OCI-LY7 (cell line): ENCODE data around the gene LMOD1. TPM values are rescaled to one million over a fixed set of nuclear protein-coding genes. Genes with fewer than 3 reads are reported as not detected.
"Not testable (repeated sequence)": the region's sequence is repeated elsewhere in the genome, so short reads cannot be mapped to it uniquely, and the experiment has no call there.

Experiments
- BruUV-seq: library from RNA; stranded (reverse); fragments of 400-500 nt; replicated peaks from 2 replicates; lab custom pipeline; 2021; lab: Mats Ljungman, UMichigan
- CTCF ChIA-PET: fragments of 300-600 bp; sonication (Branson Sonifier 250); formaldehyde crosslinking; loops from one replicate; lab custom pipeline; 2022; ENCODE audit warnings: antibody characterized with exemption; ENCODE audit not compliant: unreplicated experiment; lab: Charles Lee
- POLR2A ChIA-PET: fragments of 300-600 bp; sonication (Branson Sonifier 250); formaldehyde crosslinking; loops from one replicate; lab custom pipeline; 2022; ENCODE audit warnings: antibody characterized with exemption; lab: Charles Lee
- DNase-seq: peaks from one replicate; pipeline ENCODE4 v3.0.0-alpha.2; 2015; ENCODE audit warnings: low spot score
- H2AFZ ChIP-seq: fragments of 200-600 bp; sonication (generic), shearing (Covaris generic); 2 replicates; pipeline ENCODE4 v1.6.1; 2014; ENCODE audit warnings: mild to moderate bottlenecking, antibody characterized with exemption, low read length, moderate library complexity
- H3K27ac ChIP-seq: fragments of 200-600 bp; sonication (generic); 2 replicates; pipeline ENCODE4 v1.5.1; 2014; ENCODE audit warnings: mixed run types, low read depth, mild to moderate bottlenecking, moderate library complexity, low read length, inconsistent platforms; ENCODE audit not compliant: poor library complexity, severe bottlenecking
- H3K36me3 ChIP-seq: fragments of 200-600 bp; sonication (generic); 2 replicates; pipeline ENCODE4 v1.6.1; 2014; ENCODE audit warnings: mild to moderate bottlenecking, antibody characterized with exemption, low read length, moderate library complexity, mixed read lengths; ENCODE audit not compliant: insufficient read depth
- H3K4me1 ChIP-seq: fragments of 200-600 bp; sonication (generic); 2 replicates; pipeline ENCODE4 v1.5.1; 2014; ENCODE audit warnings: mild to moderate bottlenecking, low read length; ENCODE audit not compliant: insufficient read depth, poor library complexity, severe bottlenecking
- H3K4me2 ChIP-seq: fragments of 200-600 bp; sonication (generic); 2 replicates; pipeline ENCODE4 v1.6.1; 2014; ENCODE audit warnings: mild to moderate bottlenecking, low read length
- H3K4me3 ChIP-seq: fragments of 200-600 bp; sonication (generic); 2 replicates; pipeline ENCODE4 v1.5.1; 2014; ENCODE audit warnings: mild to moderate bottlenecking, low read depth, low read length; ENCODE audit not compliant: poor library complexity, severe bottlenecking
- H3K79me2 ChIP-seq: fragments of 200-600 bp; sonication (generic); 2 replicates; pipeline ENCODE4 v1.6.1; 2016; ENCODE audit warnings: low read depth, mild to moderate bottlenecking, low read length, moderate library complexity, mixed read lengths; ENCODE audit not compliant: insufficient read depth
- H3K9me2 ChIP-seq: fragments of 200-600 bp; sonication (generic); 2 replicates; pipeline ENCODE4 v1.6.1; 2016; ENCODE audit warnings: mild to moderate bottlenecking, low read length, mixed read lengths; ENCODE audit not compliant: insufficient read depth
- H3K9me3 ChIP-seq: fragments of 200-600 bp; sonication (generic); 2 replicates; pipeline ENCODE4 v1.6.1; 2014; ENCODE audit warnings: mild to moderate bottlenecking, mixed run types, low read length, mixed read lengths
- H4K20me1 ChIP-seq: fragments of 200-600 bp; sonication (generic); 2 replicates; pipeline ENCODE4 v1.6.1; 2014; ENCODE audit warnings: mild to moderate bottlenecking, antibody characterized with exemption, low read length, moderate library complexity, mixed read lengths; ENCODE audit not compliant: insufficient read depth
- EZH2phosphoT487 ChIP-seq: fragments of 200-600 bp; sonication (generic); IDR thresholded peaks from 2 replicates; pipeline ENCODE4 v1.6.1; 2018; ENCODE audit warnings: low read depth, borderline replicate concordance, mild to moderate bottlenecking, mixed run types, antibody characterized with exemption, low read length, moderate library complexity, mixed read lengths
- intact Hi-C: fragments of 100-400 bp; cut with micrococcal nuclease; formaldehyde crosslinking; loops from one replicate; pipeline ENCODE4 v1.10.0; 2022; ENCODE audit not compliant: unreplicated experiment
- total RNA-seq, 2 experiments: library from RNA; depleted of rRNA in 1 of 2; stranded (reverse); fragments of >200 nt in 1 of 2; shearing (Covaris generic) in 1 of 2; gene quantifications; 2 replicates each; pipeline ENCODE4 v1.2.3, GENCODE V29; 2014 to 2022
- TF ChIP-seq, protein P1 (sequence below): fragments of 200-600 bp; sonication (generic); conservative IDR thresholded peaks from 2 replicates; pipeline ENCODE4 v1.5.1; 2014; ENCODE audit warnings: mild to moderate bottlenecking, antibody characterized with exemption, low read length, moderate library complexity, mixed read lengths

LMOD1 gene
- total RNA-seq, 2 experiments from 2014 or later = not detected

DNA sequence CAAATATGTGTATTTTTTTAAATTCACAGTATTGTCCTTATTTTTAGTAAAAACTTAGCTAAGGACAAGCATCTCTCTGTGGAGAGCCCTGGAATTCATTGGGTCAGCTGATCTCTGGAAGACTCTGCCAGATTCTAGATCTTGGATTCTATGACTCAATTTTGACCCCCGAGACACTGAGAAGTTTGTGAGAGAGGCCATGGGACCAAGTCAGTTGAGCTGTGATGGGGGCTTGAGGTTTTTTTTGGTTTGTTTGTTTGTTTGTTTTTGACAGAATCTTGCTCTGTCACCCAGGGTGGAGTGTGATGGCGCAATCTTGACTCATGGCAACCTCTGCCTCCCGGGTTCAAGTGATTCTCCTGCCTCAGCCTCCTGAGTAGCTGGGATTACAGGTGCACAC, 44.1 kb downstream of the LMOD1 start:
- intact Hi-C loops = no loop called here
- H3K4me3 ChIP-seq = no peak overlapping the region
- H3K4me1 ChIP-seq = no peaks in the 10 kb centered on the region
- H3K9me3 ChIP-seq = no peaks in the 10 kb centered on the region
- H4K20me1 ChIP-seq = no peaks in the 10 kb centered on the region
- no peaks in the 10 kb centered on the region for H3K9me2 ChIP-seq
- H3K27ac ChIP-seq = no peak overlapping the region
- H3K36me3 ChIP-seq = no peaks in the 10 kb centered on the region
- H2AFZ ChIP-seq = no peak overlapping the region
- CTCF ChIA-PET = no interaction called here
- H3K4me2 ChIP-seq = no peak overlapping the region
- POLR2A ChIA-PET = interaction anchor here (0.6 to 1.1 kb wide), 3 partner anchors 9 to 728 kb away, joined by 3 read pairs; no protein-coding TSS in a partner anchor
- H3K79me2 ChIP-seq = no peaks in the 10 kb centered on the region
- BruUV-seq = no TSS peak
- TF ChIP-seq, protein P1, sequence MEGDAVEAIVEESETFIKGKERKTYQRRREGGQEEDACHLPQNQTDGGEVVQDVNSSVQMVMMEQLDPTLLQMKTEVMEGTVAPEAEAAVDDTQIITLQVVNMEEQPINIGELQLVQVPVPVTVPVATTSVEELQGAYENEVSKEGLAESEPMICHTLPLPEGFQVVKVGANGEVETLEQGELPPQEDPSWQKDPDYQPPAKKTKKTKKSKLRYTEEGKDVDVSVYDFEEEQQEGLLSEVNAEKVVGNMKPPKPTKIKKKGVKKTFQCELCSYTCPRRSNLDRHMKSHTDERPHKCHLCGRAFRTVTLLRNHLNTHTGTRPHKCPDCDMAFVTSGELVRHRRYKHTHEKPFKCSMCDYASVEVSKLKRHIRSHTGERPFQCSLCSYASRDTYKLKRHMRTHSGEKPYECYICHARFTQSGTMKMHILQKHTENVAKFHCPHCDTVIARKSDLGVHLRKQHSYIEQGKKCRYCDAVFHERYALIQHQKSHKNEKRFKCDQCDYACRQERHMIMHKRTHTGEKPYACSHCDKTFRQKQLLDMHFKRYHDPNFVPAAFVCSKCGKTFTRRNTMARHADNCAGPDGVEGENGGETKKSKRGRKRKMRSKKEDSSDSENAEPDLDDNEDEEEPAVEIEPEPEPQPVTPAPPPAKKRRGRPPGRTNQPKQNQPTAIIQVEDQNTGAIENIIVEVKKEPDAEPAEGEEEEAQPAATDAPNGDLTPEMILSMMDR = no peak
- no peak for TF ChIP-seq EZH2phosphoT487
- DNase-seq = no peak

DNA sequence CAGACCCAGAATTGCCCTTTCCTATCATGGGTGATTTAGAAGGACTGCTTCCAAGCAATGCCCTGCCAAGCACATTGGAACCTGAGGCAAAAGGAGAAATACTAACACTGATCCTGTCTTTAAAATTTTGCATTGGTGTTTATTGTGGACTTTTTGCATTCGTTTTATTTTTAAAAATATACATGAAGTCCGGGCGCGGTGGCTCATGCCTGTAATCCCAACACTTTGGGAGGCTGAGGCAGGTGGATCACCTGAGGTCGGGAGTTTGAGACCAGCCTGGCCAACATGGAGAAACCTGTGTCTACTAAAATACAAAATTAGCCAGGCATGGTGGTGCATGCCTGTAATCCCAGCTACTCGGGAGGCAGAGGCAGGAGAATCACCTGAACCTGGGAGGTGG, 45.3 kb downstream of the LMOD1 start:
- H3K4me3 ChIP-seq, H3K4me2 ChIP-seq, H3K9me3 ChIP-seq, DNase-seq, CTCF ChIA-PET, H3K79me2 ChIP-seq, H3K36me3 ChIP-seq, H3K27ac ChIP-seq, H2AFZ ChIP-seq, H3K4me1 ChIP-seq, H4K20me1 ChIP-seq, intact Hi-C loops, POLR2A ChIA-PET, BruUV-seq, H3K9me2 ChIP-seq: not testable (repeated sequence)

DNA sequence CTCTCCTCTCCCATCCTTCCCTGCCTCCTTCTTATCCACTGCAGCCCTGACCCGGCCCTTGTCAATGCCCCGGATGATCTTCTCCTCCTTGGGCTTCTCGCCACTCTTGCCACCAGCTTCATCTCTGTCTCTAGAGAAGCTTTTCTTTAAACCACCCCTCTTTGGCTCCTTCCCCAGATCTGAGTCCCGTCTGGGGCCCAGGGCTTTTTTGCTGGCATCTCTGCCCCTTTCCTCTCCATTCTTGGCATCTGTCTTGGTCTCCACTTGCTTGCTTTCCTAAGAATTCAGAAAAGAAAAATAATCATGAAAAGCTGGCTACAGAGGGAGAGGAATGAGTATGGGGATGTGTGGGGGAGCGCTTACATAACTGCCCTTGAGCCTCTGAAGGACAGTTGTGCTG, 45.9 kb downstream of the LMOD1 start:
- no peaks in the 10 kb centered on the region for H3K36me3 ChIP-seq
- DNase-seq = no peak
- ChIA-PET POLR2A (no interaction called here), CTCF (no interaction called here)
- no peak overlapping the region for H3K4me2 ChIP-seq
- no TSS peak for BruUV-seq
- H3K9me3 ChIP-seq = no peaks in the 10 kb centered on the region
- TF ChIP-seq, protein P1 = no peak
- TF ChIP-seq EZH2phosphoT487 = no peak
- no peaks in the 10 kb centered on the region for H3K79me2 ChIP-seq
- H3K4me3 ChIP-seq = no peak overlapping the region
- H4K20me1 ChIP-seq = no peaks in the 10 kb centered on the region
- no peak overlapping the region for H2AFZ ChIP-seq
- intact Hi-C loops = no loop called here
- no peak overlapping the region for H3K27ac ChIP-seq
- no peaks in the 10 kb centered on the region for H3K4me1 ChIP-seq
- H3K9me2 ChIP-seq = no peaks in the 10 kb centered on the region
